HG03175 (cell line): ENCODE measurements around the gene RTN4R.

Experiments used
- ATAC-seq: cut with Tn5 transposase; IDR thresholded peaks from one replicate; pipeline ENCODE4 v1.9.1; 2021; ENCODE audit warnings: mild to moderate bottlenecking, moderate library complexity; ENCODE audit not compliant: unreplicated experiment

RTN4R gene

GRCh38 chr22:20243537-20244249, 24.4 kb downstream of the RTN4R start:
- no peak for ATAC-seq

- no peak for ATAC-seq
These were observed 25.0 kb downstream of the RTN4R start for GRCh38 chr22:20243176-20243536.

GRCh38 chr22:20242393-20243175, 25.5 kb downstream of the RTN4R start:
- no peak for ATAC-seq

DNA sequence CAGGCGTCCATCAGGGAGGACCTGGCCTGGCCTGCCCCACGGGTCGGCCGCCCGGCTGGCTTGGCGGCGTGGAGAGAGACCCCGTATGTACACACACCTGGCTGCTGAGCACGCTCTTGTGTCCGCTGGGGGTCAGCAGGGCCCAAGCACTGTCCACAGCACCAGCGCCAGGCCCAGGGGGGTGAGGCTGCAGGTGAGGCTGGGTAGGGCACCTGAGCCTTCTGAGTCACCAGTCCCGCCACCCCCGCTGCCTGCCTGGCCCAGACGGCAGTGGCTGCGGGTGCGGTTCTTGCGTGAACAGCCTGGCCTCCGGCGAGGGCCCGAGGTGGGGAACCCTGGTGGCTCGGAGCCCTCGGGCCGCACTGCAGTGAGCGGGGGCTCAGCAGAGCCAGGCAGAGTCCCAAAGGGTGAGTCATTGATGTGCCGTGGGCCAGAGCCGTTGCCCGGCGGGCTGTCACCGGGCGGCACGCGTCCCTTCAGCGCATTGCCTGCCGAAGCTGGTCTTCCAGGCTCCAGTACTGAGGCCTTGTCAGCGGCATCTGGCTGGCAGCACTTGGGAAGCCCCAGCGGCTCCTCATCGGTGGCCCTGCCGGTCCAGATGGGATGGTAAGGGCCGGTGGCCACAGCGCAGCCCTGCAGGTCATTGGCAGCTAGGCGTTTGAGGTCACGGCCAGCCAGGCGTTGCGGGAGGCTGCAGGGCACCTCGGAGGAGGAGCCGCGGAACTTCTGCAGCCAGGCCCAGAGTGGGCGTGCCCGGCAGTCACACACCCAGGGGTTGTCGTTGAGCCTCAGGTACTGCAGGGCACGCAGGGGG, 26.3 kb downstream of the RTN4R start:
- no peak for ATAC-seq

DNA sequence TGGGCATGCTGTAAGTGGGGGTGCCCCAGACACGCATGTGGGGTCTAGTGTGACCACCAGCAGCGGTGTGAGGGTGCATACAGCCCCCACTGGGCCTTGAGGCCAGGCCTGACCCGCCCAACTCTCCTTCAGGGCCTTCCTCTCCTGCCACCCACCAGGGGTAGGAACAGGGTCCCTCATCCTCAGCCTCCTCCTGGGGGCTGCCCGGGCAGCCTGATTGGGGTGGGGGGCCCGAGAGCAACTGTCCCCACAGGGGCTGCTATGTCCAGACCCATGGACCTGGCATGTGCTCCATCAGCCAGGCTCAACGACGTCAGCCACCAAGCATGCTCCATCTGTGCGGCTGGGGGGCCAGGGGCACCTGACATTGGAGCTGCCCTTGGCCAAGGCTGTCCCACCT, 27.2 kb downstream of the RTN4R start:
- ATAC-seq: no peak

DNA sequence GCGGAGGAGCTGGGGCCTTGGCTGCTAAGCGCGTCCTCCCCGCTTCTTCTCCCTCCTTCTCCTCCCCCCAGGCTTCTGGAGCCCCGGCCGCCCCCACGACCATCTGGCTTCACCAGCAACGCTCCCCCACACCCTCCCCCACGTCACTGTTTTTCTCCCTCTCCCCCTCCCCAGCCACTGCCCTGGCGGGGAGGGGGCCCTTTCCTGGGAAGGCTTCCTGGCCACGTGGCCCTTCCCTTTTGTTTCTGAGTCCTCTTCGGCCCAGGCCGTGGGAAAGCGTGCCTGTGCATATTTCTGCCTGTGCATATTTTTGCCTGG, 27.7 kb downstream of the RTN4R start:
- ATAC-seq: no peak

DNA sequence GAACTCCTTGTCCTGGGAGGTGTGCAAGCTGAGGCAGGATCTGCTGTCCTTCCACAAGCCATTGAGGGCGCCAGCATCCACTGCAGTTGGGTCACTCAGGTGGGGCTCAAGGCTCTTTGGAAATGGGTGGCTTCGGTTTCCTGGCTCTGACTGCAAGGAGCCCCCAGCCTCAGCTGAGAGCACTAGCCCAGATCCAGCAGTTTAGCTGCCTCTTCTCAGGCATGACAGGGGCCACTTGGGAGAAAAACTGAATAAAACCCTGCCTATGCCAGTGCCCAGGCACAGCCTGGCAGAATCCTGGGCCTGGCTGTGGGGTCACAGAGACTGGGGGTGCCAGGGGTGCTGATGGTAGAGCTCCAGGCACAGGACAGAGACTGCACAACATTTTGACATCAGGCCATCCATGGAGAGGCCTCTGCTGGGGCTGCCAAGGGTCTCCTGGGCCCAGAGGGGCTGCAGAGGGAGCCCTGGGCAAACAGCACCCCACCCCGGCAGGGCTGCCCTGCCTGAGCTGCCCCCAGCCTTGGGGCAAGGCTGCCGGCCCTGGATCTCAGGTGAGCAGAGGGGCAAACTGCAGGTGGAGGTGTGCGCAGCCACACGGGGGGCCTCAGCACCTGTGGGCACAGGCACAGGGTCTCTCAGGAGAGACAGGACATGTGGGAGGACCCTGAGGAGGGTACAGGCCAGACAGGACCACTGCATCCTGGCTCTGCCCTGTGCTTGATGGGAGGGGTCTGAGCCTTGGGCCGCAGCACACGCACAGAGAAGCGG, 28.3 kb downstream of the RTN4R start:
- no peak for ATAC-seq

DNA sequence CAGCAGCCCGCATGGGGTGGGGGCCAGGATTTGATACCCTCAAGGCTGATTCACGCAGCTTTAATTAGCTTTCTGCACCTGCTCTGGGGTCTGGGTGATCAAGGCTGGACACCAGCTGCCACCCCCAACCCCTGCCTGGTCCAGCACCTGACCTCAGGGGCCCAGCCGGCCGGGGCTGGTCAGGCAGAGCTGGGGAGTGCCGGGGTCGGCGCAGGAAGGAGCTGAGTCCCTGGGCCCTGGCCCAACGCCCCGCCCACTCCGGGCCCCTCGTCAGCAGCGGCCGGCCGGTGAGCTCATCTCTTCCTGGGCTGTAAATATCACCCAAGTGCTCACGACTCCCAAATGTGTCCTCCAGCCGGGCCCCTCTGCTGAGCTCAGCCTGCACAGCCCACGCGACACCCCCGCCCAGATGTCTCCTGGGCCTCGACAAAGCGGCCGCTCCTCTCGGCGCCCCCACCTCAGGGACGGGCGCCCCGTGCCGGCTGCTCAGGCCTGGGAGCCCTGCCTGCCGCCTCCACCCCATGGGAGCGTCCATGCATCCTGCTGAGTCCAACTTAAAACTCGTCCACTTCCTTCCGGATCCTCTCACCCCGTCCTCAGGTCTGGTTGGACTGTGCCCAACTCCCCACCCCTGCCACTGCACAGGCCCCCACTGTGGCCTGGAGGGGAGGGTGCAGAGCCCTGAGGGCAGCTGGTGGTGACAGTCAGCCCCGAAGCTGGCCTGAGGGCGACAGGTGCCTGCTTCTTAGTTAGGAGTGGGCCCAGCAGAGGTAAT, 29.0 kb downstream of the RTN4R start:
- ATAC-seq: peak; percentile 34

- ATAC-seq: peak; percentile 65
These were observed 29.6 kb downstream of the RTN4R start for GRCh38 chr22:20238536-20238900.

- ATAC-seq: no peak
These were observed 30.4 kb downstream of the RTN4R start for GRCh38 chr22:20237480-20238440.

DNA sequence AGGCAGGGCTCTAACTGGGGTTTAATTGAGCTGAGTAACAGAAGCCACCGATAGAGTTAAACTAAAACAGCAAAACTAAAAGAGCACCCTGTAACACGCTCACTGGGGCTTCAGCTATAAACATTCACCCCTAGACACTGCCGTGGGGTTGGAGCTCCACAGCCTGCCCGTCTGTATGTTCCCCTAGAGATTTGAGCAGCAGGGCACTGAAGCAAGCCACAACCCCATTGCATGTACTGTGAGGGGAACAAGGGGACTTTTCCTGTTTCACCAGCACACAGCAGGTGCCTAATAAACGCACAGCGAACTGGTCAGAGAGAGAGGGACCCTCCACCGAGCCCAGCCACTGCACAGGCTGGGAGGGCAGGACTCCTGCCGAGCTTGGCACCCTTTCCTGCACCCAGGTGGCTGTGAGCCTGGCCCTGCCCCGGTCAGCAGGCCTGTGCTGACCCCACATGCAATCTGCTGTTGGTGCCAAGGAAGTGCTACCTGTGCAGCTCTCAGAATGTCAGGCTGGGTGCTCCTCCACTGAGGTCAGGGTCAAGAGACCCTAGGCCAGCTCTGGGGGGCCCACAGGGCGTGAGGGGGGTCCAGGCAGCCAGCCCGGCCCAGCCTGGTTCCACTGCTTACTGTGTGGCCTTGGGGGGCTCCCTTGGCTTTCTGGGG, 31.9 kb downstream of the RTN4R start:
- ATAC-seq: no peak

- ATAC-seq: no peak
These were observed 32.6 kb downstream of the RTN4R start for GRCh38 chr22:20235389-20235991.

DNA sequence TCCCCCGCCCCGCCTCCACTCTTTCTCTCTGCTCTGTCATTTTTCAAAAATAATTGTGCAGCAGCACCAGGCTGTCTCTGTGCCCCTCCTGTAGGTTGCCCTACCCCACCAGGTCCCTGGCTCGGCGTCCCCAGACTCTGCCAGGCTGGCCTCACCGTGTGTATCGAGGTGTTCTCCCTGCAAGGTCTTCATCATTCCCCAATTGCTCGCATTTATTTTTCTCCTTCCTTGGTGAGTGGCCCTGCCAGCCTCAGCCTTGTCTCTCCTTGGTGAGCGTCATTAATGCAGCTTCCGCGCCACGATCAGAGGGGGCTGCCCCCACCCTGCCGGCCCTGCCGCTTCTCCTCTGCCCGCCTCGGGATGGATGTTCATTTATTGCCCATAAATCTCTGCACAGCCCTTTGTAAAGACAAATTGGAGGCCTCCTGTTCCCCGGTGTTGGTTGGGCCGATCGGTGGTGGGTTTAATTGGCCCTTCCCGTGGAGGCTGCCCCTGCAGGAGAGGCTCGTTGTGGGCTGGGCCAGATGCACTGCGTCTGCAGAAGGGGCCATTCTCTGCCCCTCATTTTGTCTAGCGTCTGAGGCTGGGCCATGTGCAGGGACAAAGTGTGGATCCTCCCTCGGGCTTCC, 33.2 kb downstream of the RTN4R start:
- no peak for ATAC-seq

- no peak for ATAC-seq
These were observed 33.8 kb downstream of the RTN4R start for GRCh38 chr22:20234314-20234682.

DNA sequence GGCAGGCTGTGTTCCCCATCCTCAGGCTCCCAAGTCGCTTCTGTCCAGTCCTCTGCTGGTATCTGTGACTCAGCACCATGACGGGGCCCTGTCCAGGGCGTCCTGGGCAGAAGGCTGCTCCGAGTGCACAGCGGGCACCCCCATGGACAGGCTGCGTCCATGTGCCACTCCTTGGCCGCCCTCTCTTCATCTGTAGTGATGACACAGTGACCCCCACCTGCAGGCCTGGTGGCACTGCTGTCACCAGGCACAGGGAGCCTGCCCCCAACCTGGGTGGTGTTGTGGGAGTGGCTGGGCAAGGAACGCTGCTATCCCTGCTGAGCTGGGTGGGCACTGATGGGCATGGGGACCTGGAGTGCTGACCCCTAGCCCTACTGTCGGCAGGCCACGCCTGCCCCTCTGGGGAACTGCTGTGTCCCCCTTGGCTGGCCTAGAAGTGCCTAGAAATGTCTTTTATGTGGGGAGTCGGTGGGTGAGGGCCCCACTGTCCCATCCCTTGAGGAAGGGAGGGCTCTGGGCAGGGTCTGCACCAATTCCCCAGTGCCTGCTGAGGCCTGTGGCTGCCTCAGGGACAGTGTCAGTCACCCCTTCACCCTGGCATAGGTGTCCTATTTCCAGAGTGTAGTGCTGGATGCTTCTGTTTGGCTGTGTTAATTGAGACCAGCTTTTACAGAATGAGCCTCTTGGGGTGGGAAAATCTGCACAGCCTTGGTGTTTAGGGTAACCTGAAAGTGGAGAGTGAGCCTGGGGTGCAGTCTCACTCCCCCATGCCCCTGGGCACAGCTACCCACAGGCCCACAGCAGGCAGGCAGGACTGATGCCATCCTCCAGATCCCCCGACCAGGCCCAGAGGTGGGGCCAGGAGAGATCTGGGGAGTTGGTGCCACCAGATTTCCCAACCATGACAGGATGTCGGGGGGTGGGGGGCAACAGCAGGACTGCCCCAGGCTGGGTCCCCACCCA, 34.5 kb downstream of the RTN4R start:
- no peak for ATAC-seq

DNA sequence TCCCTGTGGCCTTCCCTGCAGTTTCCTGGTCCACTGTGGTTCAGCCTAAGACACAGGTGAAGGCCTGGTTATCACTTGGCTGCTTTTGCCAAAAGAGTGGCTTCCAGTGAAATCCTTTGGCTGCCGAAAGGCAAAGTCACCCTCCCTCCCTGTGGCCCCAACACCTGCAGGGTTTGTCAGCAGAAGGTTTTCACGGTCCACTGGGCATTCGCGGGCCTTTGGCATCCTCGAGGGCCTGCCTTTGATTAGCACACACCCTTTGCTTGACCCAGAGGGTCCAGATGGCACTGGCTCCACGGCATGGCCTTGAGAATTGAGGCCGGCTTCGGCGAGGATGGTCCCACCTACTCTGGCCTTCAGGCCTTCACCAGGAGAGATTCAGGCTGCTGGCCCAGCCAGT, 35.3 kb downstream of the RTN4R start:
- no peak for ATAC-seq

- no peak for ATAC-seq
These were observed 35.9 kb downstream of the RTN4R start for GRCh38 chr22:20232237-20232598.
